Mesenteric fat pad (tissue), 1 donor: ENCODE data around the gene RTL5. TPM values are rescaled to one million over a fixed set of nuclear protein-coding genes. Genes with fewer than 3 reads are reported as not detected.

Source experiments
- DNase-seq: peaks from one replicate; pipeline ENCODE4 v3.0.0-alpha.2; 2020; ENCODE audit warnings: low spot score
- total RNA-seq: library from RNA; stranded (reverse); fragmentation: NEBNext Ultra II Directional; extraction: Animal tissue kit (Norgen Biotek cat#: 25700); gene quantifications from one replicate; pipeline ENCODE4 v1.2.1, GENCODE V29; 2021
- donor health status: DM: yes; HTN: yes; CAD: no.

RTL5 gene
- total RNA-seq, 1 donor from 2014 or later = 7.5 TPM

DNA sequence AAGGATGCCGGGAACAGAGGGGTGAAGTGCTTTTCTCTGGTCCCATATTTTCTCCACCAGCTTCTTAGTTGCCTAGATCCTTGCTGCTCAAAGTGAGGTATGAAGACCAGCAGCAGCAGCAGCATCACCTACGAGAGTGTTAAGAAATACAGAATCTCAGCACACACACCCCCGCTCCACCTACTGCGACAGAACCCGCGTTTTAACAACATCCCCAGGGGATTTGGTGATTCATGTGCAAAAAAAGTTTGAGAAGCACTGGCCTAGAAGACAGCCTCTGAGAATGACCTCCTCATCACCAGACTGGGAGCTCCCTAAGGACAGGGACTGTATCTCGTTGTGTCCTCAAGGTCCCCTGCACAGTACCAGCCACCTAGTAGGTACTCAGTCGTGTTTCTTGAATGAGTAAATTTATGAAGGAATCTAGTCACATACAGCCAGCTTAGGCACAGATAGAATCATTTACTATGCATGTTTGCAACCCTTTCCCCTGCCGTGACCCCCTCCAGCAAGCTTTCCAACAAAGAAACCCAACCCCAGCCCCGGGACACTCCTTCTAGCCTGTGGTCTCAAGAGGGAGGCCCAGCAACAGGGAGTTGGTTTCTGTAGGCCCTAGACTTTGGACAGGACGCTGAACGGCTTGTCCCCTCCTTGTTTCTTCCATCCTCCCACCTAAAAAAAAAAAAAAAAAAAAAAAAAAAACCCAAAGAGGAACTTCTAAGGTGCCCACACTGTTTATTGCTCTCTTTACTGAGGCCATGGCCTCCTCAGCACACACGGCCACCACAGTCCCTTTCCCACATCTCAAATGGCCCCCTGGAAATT is 21.5 kb downstream of the RTL5 start:
- no peak for DNase-seq

DNA sequence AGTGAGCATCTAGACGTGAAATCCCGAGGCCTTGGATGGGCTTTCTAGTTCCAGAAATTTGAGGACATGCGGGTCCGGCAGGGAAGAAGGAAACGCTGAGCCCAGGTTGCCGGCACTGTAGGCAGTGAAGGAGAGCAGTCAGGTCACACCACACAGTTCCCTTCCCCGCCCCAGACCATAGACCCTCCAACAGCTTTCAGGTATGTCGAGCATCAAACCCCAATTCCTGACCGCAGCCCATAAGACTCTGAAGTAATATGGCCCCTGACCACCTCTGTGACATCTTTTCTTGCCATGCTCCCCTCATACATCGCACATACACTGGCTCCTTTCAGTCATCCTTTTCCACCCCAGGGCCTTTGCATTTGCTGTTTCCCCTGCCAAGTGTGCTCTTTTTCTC is 23.0 kb downstream of the RTL5 start:
- no peak for DNase-seq

DNA sequence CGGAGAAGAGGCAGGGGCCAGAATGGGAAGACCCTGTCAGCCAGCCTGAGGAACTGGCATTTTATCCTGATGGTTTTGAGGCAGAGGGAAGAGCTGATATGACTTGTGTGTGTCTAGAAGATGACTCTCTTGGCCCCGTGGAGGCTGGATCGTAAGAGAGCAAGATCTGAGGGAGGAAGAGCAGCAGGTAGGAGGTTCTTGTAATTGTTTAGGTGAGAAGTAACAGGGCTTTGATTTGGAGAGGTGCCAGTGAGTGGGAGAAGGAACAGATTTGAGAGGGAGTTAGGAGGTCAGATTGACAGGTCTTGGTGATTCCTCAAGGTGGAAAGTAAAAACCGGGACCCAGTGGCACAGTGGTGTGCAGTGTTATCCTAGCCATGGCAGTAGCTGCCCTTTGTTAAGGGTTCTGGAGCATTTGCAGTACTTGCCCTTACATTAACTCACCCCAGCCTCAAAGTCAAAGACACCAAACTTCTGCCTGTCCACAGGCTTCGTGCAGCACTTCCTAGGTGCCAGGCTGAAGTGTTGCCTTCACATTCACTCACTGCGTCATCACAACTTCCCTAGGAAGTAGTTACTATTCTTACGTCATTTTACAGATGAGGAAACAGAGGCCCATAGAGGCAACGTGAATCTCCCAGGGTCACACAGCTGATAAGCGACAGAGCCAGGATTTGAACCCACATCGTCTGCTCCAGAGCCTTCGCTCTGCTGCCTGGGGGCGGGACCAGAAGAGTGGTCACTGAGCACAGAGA is 23.7 kb downstream of the RTL5 start:
- DNase-seq = no peak

DNA sequence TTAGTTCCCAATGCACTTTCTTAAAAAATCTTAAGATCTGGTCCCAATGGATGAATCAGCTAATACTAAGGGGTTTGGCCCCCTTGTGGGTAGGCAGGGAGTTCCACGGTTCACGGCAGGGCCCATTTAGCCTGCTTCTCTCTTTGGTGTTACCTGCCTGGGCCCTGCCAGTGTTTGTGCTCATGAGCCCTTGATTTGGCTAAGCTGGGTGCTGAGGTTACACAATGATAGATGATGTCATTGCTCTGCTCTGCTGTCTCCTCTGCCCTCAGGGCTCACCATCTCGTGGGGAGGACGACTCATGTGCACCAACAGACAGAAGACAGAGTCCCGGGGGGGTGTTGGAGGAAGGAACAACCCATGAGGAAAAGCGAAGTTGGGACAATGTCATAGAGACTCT is 24.4 kb downstream of the RTL5 start:
- no peak for DNase-seq

DNA sequence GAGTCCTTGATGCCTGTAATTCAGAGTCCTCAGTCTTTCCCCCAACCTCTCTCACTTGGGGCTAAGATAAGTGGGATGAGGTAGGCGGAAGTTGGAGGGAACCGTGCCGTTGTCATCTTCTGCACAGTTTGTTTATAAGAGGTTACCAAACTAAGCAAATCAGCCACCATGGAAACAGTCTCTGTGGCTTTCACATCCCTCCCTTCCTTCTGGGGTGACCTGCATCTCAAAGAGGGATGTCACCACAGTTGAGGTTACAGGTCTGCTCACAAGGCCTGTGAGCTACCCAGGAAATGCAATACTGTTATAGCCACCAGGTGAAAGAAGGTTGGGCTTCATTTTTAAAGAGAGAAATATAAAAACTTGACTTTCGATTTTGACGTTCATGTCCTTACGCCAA is 26.3 kb downstream of the RTL5 start:
- no peak for DNase-seq

DNA sequence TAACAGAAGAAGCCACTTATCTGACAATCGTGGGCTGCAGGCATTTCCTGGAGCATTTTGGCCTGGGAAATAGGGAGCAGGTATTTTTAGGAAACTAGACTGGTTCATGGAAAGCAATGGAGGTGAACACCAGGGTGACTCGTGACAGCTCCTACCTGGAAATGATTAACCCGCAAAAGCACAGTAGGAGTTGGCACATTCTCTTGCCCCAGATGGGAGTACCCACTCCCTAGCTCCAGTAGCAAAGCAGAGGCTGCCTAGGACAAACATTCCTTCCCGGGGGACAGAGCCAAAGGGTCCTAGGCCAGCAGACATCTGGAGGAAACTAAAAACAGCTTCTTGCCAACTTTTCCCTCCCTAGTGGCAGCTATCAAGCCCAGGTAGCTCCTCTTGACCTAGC is 29.0 kb downstream of the RTL5 start:
- no peak for DNase-seq

DNA sequence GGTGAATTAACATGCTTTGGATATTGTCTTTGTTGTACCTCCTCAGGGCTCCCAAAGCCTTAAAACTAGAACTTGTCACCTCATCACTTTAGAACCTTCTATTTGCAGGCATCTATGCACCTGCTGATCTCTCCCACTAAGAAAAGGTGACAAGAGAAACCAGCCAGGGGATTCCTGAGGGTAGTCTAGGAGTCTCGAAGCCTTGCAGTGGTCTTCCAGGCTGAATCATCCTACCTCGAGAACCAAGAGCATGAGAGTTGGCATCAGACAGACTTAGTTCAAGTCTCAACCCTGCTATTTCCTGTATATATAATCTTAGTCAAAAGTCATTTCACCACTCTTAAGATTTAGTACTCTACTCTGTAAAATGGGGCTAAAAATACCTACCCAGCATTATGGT is 29.6 kb downstream of the RTL5 start:
- no peak for DNase-seq

DNA sequence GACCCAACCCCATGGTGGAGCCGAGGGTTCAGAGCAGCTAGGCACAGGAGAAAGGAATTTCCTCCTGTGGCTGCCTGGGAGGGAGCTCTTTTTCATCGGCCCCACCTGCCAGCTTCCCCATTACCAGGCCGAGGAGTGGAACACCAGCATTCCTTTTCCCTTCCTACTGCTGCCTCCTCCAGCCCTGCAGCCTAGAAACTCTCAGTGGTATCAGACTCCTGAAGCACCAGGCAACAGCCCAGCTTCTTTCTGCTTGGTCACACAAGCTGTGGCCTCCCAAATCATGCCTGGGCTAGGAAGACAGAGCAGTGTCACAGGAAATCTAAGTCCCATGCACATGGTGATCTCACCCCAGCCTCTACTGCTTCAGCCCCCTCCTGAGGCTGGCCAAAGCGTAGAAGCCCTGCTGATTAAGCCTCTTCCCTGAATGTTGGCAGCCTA is 30.1 kb downstream of the RTL5 start:
- peak; percentile 73 for DNase-seq

DNA sequence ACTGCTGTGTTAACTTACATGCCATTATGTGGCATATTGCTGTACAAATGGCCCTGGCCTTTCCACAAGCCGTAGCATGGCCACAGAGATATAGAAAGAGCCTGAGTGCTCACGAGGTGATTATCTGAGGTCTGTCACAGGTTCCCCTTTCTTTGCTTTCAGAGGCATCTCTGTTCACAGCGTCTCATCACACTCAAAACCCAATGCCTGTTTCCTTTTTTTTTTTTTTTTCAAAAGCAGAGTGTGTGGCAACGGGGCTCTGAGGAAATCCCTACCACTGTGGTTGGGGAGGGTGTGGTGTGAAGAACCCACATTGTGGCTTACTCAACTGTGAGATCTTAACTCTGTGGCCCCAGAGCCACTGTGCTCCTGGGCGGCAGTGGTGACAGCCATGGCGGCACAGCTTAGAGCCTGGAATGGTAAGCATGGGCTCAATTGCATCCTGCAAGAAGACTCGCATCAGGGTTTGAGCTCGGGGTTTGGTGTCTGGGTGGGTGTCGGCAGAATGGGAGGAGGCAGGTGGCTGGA is 30.8 kb downstream of the RTL5 start:
- DNase-seq = peak; percentile 85

DNA sequence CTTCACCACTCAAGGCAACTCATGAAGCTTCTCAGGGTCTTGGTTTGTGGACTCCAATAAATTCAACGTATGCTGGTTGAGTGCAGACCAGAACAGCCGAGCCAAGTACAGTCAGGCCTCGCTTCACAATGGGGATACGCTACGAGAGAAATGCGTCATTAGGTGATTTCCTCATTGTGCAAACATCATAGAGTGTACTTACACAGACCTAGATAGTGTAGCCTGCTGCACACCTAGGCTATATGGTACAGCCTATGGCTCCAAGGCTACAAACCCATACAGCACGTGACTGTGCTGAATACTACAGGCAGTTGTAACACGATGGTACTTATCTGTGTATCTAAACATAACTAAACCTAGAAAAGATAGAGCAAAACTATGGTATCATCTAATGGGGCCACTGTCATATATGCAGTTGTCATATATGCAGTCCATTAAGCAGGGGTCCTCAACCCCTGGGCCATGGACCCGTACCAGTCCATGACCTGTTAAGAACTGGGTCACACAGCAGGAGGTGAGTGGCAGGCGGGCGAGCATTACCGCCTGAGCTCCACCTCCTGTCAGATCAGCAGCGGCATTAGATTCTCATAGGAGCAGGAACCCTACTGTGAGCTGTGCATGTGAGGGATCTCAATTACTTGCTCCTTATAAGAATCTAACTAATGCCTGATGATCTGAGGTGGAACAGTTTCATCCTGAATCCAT is 31.5 kb downstream of the RTL5 start:
- DNase-seq = peak; percentile 68

DNA sequence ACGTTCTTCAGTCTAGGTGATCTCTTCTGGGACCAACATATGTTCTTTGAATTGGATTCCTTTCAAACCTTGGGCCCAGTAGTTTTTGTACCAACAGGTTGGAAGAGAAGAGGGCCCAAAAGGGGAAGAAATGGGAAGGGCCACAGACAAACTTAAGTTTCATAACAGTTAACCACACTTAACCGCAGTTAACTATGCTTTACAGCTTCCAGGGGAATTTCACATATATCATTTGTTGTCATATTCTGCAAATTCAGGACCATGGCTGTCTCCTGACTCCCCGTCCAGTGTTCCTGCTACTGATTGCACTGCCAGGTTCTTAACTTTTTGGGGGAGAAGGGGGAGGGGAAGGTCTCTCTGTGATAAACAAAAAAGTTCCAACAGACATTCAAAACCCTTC is 34.6 kb downstream of the RTL5 start:
- no peak for DNase-seq

DNA sequence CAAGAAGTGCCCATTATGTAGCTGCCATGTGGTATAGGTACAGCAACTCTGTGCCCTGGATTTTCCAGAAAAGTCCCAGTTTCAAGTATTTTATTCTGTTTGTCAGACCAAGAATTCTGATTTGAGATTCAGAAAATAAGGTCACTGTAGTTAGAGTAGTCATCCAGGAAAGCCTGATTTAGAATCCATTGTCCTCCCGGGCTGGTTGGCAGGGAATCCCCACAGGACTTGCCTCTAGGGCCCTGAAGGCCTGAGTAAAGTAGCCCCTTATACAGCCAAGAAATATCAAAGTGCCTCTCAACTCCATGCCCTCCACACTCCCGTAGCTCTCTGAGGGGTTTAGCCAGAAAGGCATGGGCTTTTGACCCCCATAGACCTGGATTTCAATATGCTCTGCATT is 36.3 kb downstream of the RTL5 start:
- DNase-seq = no peak

DNA sequence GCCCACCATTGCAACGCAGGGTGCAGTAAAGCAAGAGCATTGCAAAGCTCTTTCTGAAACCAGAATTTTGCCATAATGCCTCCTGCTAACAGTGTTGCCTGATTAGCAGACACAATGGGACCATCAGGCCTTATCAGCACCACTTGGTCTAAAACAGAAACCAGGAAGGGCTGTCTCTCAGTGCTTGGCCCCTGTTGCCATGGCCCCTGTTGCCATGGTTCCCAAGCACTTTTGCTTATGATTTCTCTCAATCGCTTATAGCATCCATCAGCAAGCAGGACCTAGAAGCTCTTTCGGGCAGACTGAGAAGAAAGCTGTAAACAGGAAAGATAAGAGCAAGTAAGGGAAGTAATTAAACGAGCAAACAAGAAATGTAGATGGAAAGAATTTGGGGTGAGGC is 36.8 kb downstream of the RTL5 start:
- no peak for DNase-seq

DNA sequence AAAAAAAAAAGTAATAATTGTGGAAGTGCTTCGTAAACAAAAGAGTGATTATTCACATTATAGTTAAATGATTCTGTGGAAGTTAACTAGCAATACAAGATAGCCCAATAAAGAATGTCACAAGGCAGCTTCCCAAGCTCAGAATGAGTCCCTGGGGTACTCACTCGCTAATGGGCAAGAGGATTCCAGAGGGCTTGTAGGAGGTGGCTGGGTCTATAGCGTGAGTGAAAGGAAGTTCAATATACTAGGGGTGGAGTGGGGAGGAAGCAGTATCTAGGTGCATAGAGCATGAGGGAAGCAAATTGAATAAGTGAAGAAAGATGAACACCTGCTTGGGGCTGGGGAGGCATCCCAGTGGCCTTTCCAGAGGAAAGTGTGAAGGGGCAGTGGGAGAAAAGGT is 42.5 kb downstream of the RTL5 start:
- DNase-seq = no peak

DNA sequence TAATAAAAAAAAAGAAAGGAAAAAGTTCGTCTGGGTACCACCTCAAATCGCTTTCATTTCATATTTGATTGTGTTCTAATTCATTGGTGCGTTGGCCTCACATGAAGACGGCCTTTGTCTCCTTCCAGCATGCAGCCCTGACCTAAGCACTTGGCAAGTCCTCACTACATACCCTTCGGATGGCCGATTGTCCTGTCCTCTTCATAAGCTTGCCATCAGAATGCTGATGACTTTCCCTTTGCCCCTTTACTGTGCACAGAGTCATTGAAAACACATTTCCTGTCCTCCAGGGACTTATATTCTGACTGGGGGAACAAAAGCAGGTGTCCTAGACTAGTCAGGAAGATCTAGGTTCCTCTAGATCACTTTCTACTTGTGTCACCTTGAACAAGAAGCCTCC is 43.0 kb downstream of the RTL5 start:
- DNase-seq = no peak

DNA sequence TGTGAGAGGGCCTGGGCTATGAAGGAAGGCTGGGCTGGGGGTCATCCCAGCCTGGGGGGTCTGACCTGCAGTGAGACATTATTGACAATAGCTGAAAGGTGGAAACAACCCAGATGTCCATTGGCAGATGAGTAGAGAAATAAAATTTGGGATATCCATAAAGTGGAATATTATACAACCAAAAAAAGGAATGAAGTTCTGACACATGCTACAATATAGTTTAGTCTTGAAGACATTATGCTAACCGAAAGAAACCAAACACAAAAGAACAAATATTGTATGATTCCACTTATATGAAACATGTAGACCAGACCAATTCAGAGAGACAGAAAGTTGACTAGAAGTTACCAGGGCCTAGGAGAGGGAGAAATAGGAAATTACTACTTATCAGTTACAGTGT is 44.7 kb downstream of the RTL5 start:
- DNase-seq = no peak

DNA sequence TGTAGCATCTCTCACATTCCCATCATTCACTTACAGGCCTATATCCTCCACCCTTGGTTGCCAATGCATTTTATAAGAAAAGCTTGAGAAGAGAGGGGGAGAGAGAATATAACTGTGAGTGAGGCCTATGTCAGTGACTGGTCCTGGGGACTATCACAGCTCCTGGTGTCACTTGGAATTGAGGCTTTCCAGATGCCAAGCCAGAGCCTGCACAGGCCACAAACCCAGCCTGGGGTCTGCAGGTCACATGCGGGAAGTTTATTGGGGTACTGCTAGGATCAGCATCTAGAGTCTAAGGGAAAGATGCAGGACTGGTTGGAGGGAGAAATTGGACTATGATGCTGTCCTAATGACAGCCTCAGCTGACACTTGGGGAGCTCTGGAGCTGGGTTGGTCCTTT is 47.6 kb downstream of the RTL5 start:
- DNase-seq = no peak

DNA sequence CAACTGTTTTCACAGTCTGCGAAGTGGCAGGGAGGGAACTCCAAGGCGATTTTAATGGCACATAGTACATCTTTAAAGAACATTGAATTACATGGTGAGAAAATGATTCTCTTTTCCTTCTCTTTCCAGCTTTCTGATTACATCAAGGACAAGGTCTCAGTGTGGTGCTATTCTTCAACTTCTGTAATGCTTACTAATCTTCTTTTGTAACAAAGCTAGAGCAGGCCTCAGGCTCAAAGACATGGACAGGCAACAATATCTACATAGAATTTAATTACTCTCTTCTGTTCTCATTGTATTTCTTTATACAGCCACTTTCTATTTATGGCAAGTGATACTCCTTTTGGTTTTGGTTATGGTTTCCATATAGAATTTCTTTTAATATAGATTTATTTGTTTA is 48.4 kb downstream of the RTL5 start:
- DNase-seq = no peak

DNA sequence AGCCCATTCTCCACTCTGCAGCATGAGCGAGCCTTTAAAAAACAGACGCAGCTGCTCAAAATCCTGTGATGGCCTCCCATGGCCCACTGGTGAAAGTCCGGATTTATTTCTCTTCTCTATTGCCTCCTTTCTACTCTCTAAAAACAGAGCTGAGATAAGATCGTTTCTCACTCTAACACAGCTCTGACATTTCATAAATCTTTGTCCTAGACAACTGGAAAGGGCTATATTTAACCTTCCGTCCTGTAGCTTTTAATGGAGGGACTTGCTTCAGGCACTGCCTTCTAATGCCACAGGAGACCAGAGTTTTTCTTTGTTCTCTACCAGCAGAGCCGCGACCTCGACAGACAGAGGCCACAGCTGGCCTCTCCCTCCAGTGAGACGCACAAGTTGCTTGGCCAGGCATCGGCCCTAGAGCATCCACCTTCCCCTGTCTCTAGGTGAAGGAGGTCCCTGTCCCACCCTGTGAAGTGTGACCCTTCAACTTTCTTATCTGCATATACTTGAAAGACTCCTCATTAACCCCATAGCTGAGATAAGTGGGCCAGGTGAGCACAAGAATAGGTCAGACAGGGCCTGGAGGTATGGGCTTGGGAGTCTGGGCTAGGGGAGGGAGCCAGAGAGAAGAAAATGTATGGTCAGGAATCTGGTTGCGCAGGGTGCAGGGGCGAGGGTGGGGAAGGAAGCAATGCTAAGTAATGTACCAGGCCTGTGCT is 50.0 kb downstream of the RTL5 start:
- DNase-seq = no peak

DNA sequence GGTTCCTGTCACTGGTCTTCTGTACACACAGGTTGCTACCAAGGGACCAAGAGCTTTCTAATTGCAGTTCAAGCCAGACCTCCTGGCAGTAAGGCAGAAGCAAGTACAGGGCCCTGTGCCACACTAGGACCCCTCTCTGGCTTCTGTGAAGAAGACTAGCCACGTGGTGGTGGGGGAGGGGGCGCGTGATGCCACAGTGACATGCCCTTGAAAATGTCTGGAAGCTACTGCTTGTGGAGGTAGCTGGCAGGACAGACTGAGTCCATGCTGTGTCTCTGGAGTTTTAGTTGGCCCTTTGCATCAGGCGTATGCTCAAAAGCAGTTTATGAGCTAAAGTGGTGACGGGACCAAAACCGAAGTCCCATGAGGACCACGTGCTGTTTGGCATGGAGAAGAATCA is 50.9 kb downstream of the RTL5 start:
- DNase-seq = no peak

DNA sequence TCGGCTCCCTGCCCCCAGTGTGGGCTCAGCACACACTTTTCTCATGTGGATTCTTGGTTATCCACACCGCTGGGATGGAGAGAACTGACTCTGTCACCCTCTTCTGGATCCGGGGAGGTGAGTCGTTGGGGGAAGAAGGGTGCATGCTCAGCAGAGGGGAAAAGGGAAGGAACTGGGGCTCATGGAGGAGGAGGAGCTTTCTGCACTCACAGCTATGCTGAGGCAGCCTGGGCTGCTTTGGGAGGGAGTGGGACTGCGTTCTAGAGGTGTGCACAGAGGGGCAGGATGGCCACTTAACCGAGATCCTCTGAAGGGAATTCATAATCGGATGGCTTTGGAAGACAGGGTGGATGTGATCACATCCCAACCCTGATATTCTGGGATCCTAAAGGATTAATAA is 51.6 kb downstream of the RTL5 start:
- no peak for DNase-seq
